K562 (cell line): ENCODE results near the gene ZNF267. TPM values are rescaled to one million over a fixed set of nuclear protein-coding genes. Genes with fewer than 3 reads are reported as not detected.

Experiments used
- ARID1B ChIP-seq: fragments of 450-650 bp; IDR thresholded peaks from 2 replicates; pipeline ENCODE4 v1.6.1; 2016; ENCODE audit warnings: antibody characterized with exemption, mild to moderate bottlenecking, inconsistent platforms
- ATF3 ChIP-seq, 2 experiments: fragments of 450-650 bp in 1 of 2; sonication (generic) in 1 of 2; formaldehyde crosslinking in 1 of 2; IDR thresholded peaks in 1 of 2; conservative IDR thresholded peaks in 1 of 2; 2 replicates each; pipeline versions ENCODE4 v1.6.1 to v1.8.1; 2016 to 2023; ENCODE audit warnings: mild to moderate bottlenecking in 2 of 2, moderate library complexity in 2 of 2, inconsistent platforms in 1 of 2, missing genetic modification reagents in 1 of 2
- BACH1 ChIP-seq: fragments of 200-800 bp; sonication (Bioruptor generic); IDR thresholded peaks from 2 replicates; pipeline ENCODE4 v1.6.1; 2016; ENCODE audit warnings: missing genetic modification characterization, missing compliant biosample characterization
- DPF2 ChIP-seq: fragments of 450-650 bp; IDR thresholded peaks from 2 replicates; pipeline ENCODE4 v1.6.1; 2016
- JUN ChIP-seq, 2 experiments: sonication (generic) in 1 of 2; formaldehyde crosslinking in 1 of 2; IDR thresholded peaks; 2 replicates each; pipeline versions ENCODE4 v1.6.1 to v1.8.0; 2012 to 2022; ENCODE audit warnings: borderline replicate concordance in 2 of 2, mild to moderate bottlenecking in 2 of 2, improper control_type of control experiment in 1 of 2, low read depth in 1 of 2, low read length in 1 of 2, missing genetic modification reagents in 1 of 2
- MEIS2 ChIP-seq: fragments of 450-650 bp; IDR thresholded peaks from 2 replicates; pipeline ENCODE4 v1.6.1; 2014; ENCODE audit warnings: mild to moderate bottlenecking; ENCODE audit not compliant: partially characterized antibody
- NFE2 ChIP-seq: IDR thresholded peaks from 2 replicates; pipeline ENCODE4 v1.6.1; 2014; ENCODE audit warnings: antibody characterized with exemption, low read depth
- SMARCA4 ChIP-seq: fragments of 450-650 bp; IDR thresholded peaks from 2 replicates; pipeline ENCODE4 v1.6.1; 2016
- SUPT5H ChIP-seq: fragments of 450-650 bp; IDR thresholded peaks from 2 replicates; pipeline ENCODE4 v1.6.1; 2016
- ZFP91 ChIP-seq: sonication (generic); formaldehyde crosslinking; IDR thresholded peaks from 2 replicates; pipeline ENCODE4 v1.8.0; 2022; ENCODE audit warnings: mild to moderate bottlenecking, missing genetic modification reagents
- ZSCAN29 ChIP-seq: fragments of 450-650 bp; IDR thresholded peaks from 2 replicates; pipeline ENCODE4 v1.6.1; 2017
- polyA plus RNA-seq, 8 experiments: library from polyadenylated mRNA; depleted of rRNA in 4 of 8; stranded (reverse) in 5 of 8; unstranded in 3 of 8; fragments of >200 nt; fragmentation: Nextera tagmentation in 2 of 8; fragmentation: Illumina TruSeq in 1 of 8; extraction: Ambion mirVana in 2 of 8; extraction: Trizol in 1 of 8; gene quantifications; 2 replicates each; pipeline versions ENCODE4 v1.2.1 to v1.2.3, GENCODE V29; 2011 to 2014; ENCODE audit warnings: inconsistent platforms in 1 of 8, missing spikeins in 1 of 8
- total RNA-seq, 7 experiments: library from RNA; depleted of rRNA in 6 of 7; stranded (reverse); fragments of >200 nt in 6 of 7; fragmentation: Illumina TruSeq in 2 of 7; extraction: Trizol in 2 of 7; gene quantifications; 2 replicates each; pipeline versions ENCODE4 v1.2.1 to v1.2.3, GENCODE V29; 2011 to 2021; ENCODE audit warnings: low replicate concordance in 1 of 7
- TF ChIP-seq, protein P1 (sequence below): sonication (generic); formaldehyde crosslinking; IDR thresholded peaks from 2 replicates; pipeline ENCODE4 v1.8.0; 2023; ENCODE audit warnings: mild to moderate bottlenecking, missing genetic modification reagents
- TF ChIP-seq, protein P2 (sequence below): fragments of 450-650 bp; IDR thresholded peaks from 2 replicates; pipeline ENCODE4 v1.6.1; 2016
- TF ChIP-seq, protein P3 (sequence below), 2 experiments: fragments of 450-650 bp; IDR thresholded peaks; 2 replicates each; pipeline ENCODE4 v1.6.1; 2016

Gene ZNF267
- total and polyA plus RNA-seq, 9 of the 15 experiments (the other 6 are each of a cell fraction or from before 2014, with no cell fraction given), result 14.6 to 38.8 (median 21.5) TPM

GRCh38 chr16:31876951-31877828, 3.6 kb downstream of the ZNF267 start (continued):
- TF ChIP-seq, protein P1, sequence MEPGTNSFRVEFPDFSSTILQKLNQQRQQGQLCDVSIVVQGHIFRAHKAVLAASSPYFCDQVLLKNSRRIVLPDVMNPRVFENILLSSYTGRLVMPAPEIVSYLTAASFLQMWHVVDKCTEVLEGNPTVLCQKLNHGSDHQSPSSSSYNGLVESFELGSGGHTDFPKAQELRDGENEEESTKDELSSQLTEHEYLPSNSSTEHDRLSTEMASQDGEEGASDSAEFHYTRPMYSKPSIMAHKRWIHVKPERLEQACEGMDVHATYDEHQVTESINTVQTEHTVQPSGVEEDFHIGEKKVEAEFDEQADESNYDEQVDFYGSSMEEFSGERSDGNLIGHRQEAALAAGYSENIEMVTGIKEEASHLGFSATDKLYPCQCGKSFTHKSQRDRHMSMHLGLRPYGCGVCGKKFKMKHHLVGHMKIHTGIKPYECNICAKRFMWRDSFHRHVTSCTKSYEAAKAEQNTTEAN (CRISPR knock-in tag), result no peak
- peak; percentile 50; the same call in 1 of the 2 replicates for TF ChIP-seq DPF2
- TF ChIP-seq NFE2, result peak; percentile 34; the same call in 1 of the 2 replicates
- peak; percentile 16 for TF ChIP-seq MEIS2
- peak; percentile 32; the same call in 1 of the 2 replicates for TF ChIP-seq SMARCA4
- no peak for TF ChIP-seq ZFP91 (CRISPR knock-in tag)
- TF ChIP-seq JUN (IDR thresholded peaks at IDR 0.05; ENCODE audit: borderline replicate concordance, low read depth, low read length), result 0 out of 2 replicates have a peak, but pooled peaks have one; percentile 28
- TF ChIP-seq JUN (CRISPR knock-in tag; IDR thresholded peaks at IDR 0.05; ENCODE audit: borderline replicate concordance), result no peak
- no peak for TF ChIP-seq SUPT5H
- TF ChIP-seq, protein P2, sequence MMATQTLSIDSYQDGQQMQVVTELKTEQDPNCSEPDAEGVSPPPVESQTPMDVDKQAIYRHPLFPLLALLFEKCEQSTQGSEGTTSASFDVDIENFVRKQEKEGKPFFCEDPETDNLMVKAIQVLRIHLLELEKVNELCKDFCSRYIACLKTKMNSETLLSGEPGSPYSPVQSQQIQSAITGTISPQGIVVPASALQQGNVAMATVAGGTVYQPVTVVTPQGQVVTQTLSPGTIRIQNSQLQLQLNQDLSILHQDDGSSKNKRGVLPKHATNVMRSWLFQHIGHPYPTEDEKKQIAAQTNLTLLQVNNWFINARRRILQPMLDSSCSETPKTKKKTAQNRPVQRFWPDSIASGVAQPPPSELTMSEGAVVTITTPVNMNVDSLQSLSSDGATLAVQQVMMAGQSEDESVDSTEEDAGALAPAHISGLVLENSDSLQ, result peak; percentile 41
- peak; percentile 68 for TF ChIP-seq ATF3 (IDR thresholded peaks at IDR 0.05)
- TF ChIP-seq ATF3 (CRISPR knock-in tag; conservative IDR thresholded peaks at IDR 0.05), result no peak
- 0 out of 2 replicates have a peak, but pooled peaks have one; percentile 33 for TF ChIP-seq BACH1
- TF ChIP-seq ARID1B, result 0 out of 2 replicates have a peak, but pooled peaks have one; percentile 28
- TF ChIP-seq ZSCAN29, result no peak
- TF ChIP-seq, protein P3, sequence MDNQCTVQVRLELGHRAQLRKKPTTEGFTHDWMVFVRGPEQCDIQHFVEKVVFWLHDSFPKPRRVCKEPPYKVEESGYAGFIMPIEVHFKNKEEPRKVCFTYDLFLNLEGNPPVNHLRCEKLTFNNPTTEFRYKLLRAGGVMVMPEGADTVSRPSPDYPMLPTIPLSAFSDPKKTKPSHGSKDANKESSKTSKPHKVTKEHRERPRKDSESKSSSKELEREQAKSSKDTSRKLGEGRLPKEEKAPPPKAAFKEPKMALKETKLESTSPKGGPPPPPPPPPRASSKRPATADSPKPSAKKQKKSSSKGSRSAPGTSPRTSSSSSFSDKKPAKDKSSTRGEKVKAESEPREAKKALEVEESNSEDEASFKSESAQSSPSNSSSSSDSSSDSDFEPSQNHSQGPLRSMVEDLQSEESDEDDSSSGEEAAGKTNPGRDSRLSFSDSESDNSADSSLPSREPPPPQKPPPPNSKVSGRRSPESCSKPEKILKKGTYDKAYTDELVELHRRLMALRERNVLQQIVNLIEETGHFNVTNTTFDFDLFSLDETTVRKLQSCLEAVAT (IDR thresholded peaks at IDR 0.05), result 0 out of 4 replicates have a peak, but pooled peaks of 1 of the 2 experiments have one; percentile 36
